ENCODE data around the gene TENM3.

TENM3 gene

DNA sequence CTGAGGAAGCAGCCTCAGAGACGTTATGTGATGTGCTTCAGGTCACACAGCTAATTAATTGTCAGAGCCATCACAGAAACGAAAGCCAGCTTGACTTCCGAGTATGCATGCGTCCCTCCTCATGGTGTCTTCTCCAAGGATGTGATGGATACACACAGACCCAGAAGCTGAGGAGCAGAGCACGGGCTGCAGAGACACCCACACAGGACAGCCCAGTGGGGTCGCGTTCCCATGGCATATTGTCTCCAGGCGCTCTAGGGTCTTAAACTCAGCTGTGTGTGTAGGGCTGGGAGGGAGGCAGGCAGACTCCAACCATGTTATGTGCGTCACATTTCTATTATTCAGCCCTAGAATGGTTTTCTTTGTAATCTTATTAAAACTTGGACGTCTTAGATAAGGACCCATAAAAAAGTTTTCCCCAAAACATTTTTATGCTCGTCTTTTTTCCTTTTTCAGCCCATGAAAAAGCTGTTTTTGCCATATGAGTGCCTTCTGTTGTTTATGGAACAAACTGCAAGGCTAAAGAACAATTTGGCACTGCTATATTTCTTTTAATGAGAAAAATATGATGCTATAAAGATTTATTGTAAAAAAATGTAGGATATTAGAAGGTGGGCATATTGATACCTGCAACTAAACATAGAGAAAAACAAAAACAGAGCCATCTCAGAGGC, 48.5 kb downstream of the TENM3 start:
- DNase-seq, result no peak

DNA sequence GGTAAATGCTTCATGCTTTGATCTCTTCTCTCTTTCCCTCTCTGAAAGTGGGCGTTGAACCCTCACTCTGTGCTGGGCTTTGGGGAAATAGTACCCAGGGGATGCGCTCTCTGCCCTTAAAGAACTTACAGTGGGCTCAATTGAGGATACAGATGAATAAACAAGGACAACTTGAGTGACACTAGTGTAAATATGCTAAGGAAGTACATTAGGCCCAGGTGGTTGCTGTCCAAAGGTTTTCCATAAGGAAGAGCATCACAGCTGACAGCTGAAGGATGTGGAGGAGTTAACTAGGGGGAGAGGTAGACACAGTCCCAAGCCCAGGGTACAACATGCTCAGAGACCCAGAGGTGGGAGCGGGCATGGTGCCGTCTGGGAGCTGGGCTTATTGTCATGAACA, 49.4 kb downstream of the TENM3 start:
- DNase-seq, result no peak

DNA sequence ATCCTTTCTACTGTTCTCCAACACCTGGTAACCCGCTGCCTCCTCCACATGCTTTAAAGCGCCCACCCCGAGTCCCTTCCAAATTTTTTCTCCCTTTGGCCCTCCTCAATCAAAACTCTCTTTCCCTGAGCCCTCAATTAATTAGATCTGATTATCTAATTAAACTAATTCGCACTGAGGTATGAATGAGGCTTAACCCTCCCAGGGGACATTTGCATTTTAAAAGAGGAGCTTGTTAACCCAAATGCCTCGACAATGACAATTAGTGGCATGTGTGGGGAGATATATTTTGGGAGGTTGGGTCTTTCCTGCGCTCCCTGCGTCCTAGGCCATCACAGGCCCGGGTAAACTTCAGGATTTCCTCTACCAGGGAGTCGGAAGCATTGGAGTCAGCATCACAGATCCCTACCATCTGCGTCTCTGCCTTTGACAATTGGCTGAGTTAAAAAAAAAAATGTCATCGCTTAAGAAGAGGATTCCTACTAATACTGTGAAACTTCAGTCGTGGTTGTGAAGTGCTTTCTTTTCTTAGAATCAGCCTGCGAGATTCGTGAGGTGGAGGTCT, 50.6 kb downstream of the TENM3 start:
- no peak for DNase-seq

DNA sequence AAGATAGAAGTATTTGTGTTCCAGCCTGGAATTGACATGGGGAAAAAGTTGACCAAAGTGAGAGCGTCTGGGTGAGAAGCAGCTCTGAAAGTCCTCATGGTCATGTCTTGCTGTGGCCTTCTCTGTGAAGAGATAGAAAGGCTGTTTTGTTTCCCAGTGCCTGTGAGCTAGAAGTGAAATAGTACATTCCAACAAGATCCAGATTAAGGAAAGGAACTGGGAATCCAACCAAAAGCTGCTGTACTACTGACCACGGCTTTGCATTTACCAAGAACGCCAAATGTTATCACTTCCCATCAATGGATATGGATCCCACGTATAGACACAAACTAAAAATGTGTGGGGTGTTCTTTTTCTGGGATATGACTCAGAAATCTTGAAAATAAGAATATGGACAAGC, 51.2 kb downstream of the TENM3 start:
- DNase-seq, result no peak

DNA sequence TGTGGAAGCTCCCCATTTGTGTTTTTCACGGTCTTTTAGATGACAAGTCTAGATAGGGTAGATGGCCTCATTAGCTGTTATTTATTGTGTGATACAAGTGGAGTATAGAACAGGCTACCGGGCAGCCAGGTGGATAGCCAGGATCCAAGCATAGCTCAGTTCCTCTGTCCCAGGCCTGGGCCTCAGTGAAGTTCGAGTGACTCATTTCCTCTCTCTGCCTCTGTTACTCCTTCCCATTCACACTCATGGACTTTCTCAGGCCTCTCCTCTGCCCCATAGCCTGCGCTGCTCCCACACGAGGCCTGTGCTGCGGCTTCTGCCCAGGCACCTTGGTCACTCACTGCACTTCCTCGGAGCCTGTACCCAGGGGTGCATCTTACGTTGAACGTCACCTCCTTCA, 54.5 kb downstream of the TENM3 start:
- no peak for DNase-seq

DNA sequence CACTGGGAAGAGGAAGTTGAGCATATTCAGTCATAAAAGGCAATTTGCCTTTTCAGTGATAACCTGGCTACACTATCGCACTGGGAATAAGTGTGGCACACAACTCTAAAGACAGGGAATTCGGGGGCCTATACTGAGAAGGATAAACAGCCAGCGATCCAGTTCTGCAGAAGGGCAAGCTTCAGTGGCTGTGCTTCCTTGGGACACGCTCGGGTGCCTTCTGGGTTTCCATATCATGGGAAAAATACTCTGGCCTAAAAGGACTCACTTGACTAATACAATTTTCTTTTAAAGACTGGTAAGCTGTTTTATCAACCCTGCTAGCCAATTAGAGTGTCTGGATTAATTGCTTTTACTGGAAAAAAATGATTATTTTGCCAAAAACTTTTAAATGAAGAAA, 58.5 kb downstream of the TENM3 start:
- DNase-seq, result no peak

DNA sequence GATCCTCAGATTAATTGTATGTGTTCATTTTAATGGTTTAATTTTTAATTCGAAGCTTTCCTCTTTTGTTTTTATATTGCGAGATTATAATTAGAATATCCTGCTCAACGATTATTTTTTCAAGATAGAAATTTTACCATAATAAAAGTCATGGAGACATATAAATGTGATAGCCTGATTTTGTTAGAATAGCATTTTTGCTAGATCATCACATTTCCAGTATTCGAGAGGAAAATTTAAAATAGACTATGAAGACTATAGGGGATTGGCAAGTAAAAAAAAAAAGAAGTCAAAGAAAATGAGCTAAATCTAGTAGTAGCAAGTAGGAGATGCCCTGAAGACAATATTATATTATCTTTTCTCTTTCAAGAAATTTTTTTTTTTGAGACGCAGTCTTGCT, 60.6 kb downstream of the TENM3 start:
- no peak for DNase-seq

DNA sequence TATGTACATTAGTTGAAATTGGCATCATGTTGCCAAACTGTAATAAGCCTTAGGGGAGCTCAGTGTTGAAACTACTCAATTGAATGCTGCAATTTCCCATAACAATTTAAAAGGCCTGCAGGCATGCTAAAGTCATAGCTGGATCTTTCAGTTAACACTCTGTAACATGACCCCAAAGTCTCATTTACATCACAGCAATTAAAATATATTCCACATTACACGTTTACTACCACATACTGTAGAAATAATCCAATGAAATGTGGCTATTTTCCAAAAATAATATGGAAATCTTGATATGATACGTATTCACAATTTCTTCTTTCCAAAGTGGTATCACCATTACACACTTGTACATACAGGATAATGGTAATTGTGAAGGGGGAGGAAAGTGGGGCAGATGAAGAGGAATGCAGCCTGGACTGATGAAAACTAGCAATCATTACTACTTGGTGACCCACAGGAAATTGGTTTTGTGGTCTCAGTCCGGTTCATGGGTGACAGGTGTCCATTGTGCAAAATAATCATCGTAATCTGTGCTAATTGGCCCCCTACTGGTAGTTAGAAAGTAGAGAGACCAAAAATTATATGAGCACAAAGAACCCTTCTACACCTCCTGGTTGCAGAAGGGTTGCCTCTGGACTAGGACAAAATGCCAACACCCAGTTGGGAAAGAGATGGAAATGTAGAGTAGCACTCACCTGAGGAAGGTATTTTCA, 63.7 kb downstream of the TENM3 start:
- DNase-seq, result no peak

DNA sequence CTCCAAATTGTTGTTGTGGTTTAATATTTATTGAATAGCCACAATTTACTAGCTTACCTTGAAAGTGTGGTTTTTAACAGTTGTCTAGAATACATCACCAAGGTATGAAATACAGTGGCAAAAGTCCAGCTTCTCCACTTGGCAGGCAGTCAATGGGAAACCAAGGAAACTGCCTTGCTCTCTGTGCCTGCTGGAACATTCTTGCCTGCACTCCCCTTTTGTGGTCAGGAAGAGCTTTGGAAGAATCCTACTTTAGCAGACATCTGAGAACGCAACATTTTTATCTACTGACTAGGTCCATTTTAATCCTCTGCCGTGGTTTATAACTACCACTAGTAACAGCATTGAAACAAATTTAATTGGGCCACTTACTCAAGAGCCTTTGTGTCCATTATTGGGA, 64.5 kb downstream of the TENM3 start:
- no peak for DNase-seq

DNA sequence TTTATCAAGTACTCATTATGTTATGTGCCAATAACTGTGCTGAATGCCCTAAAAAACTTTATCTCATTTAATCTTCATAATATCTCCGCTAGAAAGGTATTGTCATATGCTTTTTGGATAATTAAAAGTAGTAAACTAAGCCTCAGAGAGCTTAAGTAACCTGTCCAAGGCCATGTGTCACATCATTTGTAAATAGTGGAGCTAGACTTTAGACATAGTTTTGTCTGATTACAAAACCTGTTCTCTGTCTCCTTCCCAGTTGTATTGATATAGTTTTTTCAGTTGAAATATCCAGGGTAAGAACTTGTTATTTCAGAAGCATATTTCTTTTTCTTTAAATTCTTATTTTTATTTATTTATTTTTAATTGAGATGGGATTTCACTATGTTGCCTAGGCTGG, 66.7 kb downstream of the TENM3 start:
- DNase-seq, result no peak

DNA sequence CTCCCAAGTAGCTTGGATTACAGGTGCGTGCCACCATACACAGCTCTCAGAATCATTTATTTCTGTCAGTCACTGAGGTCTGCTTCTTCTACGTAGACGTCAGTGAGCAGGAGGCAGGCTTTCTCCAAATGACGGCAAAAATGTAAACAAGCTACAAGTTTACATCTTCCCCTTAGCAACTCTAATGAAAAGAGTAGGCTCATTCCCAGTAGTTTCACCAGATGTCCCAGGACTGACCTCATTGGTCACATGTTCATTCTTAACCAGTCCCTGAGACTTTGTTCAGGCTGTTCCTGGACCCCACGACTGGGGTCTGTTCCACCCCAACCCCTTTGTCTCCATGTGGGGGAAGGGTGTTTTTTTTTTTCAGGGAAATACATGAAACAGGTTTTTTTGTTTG, 67.1 kb downstream of the TENM3 start:
- no peak for DNase-seq

DNA sequence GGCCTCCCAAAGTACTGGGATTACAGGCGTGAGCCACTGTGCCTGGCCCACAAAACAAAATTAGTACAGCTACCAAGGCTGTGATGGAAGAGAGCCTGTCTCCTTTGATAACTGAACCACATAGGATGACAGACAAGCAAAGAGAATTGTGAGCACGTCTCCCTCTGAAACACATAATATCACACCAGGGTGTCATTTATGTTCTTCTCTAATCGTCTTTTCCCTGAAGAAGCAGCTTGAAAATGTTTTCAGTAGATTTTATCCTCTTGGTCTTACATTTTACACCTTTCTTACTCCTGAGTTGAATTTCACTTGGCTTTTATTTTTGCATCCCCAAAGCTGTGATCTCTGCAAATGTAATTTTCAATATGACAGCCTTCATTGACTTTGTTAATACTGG, 67.8 kb downstream of the TENM3 start:
- no peak for DNase-seq

DNA sequence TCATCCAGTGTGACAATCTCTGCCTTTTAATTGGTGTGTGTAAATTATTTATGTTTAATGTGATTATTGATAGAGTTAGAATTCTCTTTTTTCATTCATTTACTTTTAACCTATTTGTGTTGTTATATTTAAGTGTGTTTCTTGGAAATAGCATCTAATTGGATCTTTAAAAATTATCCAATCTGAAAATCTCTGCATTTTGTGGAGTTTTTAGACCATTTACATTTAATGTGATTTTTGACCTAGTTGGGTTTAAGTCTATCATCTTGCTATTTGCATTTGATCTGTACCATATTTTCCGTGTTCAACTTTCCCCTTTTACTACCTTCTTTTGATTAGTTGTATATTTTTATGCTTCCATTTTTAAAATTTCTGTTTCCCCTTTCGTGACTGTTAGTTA, 71.3 kb downstream of the TENM3 start:
- no peak for DNase-seq

DNA sequence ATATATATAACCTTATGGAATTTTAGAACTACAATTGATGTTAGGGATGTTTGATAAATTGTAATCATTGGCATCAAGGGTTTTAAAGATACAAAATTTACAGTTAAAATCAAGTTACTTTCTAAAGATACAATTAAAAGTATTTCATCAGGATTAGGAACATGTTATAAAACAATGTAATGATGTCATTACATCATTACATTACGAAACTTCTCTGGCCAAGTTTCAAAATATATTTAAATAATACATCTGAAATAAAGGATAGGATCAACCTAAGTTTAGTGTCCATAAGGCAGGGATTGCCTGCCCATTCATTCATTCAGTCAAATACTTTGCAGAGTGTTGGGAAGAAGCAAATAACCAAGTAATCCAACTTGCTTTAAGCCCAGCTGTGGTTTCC, 75.1 kb downstream of the TENM3 start:
- no peak for DNase-seq

DNA sequence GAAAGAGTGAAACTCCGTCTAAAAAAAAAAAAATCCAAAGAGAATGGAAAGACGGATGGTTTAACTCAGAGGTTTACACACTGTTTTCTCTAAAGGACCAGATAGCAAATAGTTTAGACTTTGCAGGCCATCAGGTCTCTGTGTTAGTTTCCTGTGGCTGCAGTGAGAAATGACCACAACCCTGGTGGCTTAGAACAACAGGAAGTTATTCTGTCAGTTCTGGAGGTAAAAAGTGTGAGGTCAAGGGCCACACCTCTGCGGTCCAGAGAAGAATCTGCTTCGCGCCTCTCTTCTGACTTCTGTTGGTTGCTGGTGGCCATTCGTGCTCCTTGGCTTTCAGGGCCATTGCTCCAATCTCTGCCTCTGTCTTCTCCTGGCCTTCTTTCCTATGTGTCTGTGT, 76.9 kb downstream of the TENM3 start:
- DNase-seq, result no peak

DNA sequence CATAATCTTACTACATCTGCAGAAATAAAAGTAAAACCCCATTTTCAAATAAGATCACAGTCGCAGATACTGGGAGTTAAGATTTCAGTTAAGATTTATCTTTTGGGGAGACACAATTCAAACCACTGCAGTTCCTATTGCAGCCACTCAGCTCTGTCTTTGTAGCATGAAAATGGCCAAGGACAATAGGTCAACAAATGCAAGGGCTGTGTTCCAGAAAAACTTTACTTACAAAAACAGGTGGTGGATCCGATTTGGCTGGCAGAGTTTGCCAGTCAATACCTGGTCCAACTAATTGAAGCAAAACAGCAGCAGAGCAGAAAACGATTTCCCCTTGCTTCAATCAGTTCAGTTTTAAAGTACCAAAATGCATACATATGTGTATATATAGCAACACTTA, 77.4 kb downstream of the TENM3 start:
- no peak for DNase-seq

DNA sequence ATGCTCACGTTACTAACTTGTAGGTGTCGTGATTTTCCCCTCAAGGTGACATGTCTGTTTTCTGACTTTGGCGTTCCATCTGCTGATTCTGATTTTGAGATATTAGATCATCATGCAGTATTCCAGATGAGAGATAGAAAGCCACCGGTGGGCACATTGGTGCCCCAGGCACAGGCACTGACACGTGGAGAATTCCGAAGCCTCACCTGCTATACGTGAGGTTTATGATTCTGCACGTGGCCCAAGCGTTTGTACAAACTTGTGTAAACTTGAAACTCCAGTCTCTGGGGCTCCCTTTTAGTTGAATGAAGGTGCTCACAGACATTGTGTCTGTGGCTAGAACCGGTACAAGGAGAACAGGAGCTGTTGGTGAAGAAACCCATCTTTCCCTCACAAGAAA, 81.1 kb downstream of the TENM3 start:
- DNase-seq, result no peak

DNA sequence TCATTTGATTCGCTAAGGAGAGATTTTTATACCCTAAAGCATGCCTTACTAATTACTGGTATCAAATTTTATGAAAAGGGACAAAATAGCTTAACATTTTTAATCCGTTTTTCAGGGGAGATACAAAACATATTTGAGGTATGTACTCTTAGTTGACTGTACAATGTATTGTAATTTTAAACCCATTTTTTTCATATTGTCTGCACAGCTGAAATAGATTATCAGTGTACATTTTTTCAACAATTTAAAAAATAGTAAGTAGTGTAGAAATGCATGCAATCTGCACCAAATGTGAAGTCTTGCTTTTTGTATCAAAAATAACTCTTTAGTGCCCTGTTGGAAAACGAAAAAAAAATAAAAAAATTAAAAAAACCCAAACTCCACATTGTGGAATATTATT, 82.2 kb downstream of the TENM3 start:
- no peak for DNase-seq

DNA sequence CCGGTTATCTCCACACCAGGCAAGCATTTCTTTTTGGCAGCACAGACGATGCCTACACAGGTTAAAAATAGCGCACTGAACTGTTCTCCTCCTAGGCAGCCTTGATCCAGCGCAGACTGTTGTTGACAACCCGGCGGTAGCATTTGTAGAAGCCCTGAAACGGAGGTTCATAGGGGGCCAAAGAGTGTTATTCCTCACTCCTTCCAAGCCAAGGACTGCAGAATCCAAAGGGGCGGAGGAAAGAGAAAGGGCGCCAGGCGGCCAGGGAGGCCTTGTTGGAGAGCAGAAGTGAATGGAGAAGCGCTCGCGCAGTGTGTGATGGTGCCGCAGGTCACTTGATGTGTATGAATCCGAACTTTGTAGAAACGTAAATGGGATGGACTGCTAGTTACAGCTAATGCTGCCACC, 82.7 kb downstream of the TENM3 start:
- DNase-seq, result no peak

DNA sequence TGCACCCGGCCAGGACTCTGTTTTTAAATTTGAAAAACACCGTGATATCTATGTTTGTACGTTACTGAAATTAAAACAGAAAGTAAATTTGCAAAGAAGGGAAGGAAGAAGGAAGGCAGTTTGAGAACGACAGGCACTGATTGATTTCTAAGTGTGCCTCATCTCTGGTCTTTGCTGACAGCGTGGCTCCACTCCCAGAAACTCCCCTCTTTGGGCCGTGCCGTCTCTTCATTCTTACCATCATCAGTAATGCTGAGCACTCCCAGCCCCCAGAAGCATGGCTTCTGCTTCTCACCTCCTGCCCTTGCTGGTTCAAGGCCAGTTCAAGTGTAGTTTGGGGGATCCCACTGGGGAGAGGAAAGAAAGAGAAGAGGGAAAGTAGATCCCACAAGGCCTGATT, 85.3 kb downstream of the TENM3 start:
- no peak for DNase-seq

DNA sequence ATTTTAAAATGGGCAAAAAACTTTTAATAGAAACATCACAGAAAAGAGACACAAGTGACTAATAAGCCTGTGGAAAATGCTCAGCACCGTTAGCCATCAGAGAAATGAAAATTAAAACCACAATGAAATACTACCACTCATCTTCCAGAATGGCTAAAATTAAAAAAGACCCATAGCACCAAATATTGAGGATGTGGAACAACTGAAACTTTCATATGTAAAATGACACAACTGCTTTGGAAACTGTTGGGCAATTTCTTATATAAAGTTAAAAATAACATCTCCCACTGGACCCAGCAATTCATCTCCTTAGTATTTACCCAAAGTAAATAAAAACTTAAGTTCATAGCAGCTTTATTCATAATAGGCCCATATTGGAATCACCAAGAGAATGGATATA, 94.2 kb downstream of the TENM3 start:
- DNase-seq, result no peak

DNA sequence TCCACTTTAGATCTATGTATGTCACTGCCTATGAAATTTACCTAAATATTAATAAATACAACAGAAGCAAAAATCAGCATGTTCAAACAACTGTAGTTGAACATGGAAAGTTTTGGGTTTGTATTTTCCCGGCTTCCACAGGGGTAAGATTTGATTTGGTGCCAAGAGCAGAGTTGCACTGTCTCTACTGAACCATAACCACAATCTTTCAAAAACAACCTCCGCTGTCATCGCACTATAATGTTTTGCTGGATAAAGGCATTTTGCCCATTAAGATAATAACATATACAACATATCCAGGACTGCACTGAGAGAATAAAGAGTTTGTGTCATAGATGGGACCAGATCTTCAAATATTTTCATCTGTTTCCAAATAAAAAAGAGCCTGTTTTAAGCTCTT, 94.9 kb downstream of the TENM3 start:
- no peak for DNase-seq

DNA sequence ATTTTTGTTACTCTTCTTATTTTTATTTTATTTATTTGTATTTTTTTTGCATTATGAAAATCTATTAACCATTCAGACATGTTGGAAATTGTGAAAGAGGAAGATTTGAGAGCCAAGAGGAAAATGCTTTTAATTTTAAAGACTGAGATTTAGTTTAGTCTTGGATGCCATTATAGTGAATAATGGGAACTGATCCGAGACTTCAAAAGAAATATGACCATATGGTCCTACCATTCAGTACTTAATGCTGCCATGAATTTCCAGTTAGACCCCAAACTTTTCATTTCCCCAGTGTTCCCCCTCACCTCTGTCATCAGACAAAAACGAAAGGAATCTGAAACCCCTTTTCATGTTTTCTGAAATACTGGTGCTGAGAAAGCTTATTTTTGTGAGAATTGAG, 95.5 kb downstream of the TENM3 start:
- DNase-seq, result no peak

DNA sequence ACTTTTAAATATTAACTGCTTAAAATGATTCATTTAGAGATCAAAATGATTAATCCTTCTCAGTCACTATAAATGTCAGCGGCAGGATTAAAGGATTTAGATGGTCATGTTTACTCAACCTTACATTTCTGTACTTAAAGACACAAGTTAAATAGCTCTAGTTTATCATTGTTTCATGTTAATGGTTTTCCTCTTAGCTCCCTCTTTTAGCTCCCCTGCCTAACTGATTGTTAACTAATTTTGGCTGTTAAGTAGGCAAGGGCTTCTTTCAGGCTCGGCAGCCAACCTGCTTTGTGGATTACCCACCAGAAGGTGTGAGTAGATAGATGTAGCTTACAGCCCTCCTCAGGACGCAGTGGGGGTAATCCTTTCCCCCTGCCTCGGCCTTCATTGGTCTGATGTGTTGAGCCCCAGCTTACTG, 96.0 kb downstream of the TENM3 start:
- no peak for DNase-seq

DNA sequence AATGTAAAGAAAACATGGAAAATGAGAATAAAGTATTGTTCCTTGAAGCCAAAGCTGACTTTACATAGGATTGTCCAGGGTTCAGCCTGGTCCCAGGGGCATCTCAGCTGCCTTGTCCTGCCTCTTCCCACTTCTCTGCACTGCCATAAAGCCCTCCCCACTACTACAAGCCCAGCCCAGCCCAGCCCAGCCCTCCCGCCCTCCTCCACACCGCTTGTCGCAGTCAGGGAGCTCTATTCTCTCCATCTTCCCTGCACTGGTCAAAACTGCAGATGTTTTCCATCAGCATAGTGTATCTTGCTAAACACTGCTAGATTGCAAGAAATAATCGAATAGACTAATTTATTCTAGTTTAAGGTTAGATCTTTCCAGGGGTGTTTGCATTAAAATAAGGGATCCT, 100.3 kb downstream of the TENM3 start:
- no peak for DNase-seq

Data from NCI-H1417 treated with DMSO at 0.1 percent for 48 hours (cell line).